HG02943 (cell line): ENCODE data around the gene HIGD1B.
"Not testable (repeated sequence)": the region's sequence is repeated elsewhere in the genome, so short reads cannot be mapped to it uniquely, and the experiment has no call there.

Source experiments
- ATAC-seq: cut with Tn5 transposase; IDR thresholded peaks from one replicate; pipeline ENCODE4 v1.9.1; 2021; ENCODE audit warnings: mild to moderate bottlenecking, low read depth, moderate library complexity; ENCODE audit not compliant: unreplicated experiment

The HIGD1B gene

GRCh38 chr17:44847586-44847985, at the start of gene HIGD1B:
Gene HIGD1B, plus strand, starts transcription at chr17:44847883. Its CDS starts 270 bp downstream, at chr17:44848153.
- ATAC-seq, result no peak

- no peak for ATAC-seq
Observed at GRCh38 chr17:44798356-44798755, 49.3 kb upstream of the HIGD1B start.

GRCh38 chr17:44801880-44802279, 45.8 kb upstream of the HIGD1B start:
- no peak for ATAC-seq

GRCh38 chr17:44804302-44805089, 43.2 kb upstream of the HIGD1B start:
- no peak for ATAC-seq

DNA sequence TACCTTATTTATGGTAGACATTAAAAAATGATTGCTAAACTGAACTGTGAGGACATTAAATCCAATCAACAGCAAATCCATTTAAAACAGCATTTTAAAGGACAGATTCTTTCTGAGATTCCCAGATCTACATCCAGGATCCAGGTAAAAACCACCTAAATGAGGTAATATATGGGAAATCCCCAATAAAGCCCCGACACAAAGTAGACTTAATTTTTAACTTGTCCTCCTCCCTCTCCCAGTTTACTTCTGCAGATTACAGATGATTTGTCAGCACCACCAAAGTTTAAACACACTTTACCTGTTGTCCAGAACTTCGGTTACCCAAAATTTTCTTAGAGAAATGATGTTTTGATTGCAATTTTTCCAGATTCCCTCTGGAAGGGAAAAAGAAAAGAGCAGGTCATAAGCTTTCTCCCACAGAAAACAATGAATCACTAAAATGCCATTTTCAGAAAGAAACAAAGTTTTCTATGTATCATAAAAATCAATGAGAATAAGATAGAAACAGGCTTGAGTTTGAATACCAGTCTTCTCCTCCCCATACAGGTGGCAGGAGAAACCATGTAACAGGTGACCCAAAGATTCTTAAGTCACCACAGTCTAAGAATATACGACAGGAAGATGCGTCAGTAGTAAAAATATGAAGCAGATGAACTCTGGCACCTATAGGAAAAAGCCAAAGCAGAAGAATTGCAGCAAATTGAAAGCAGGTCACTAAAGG, 40.4 kb upstream of the HIGD1B start:
- no peak for ATAC-seq

DNA sequence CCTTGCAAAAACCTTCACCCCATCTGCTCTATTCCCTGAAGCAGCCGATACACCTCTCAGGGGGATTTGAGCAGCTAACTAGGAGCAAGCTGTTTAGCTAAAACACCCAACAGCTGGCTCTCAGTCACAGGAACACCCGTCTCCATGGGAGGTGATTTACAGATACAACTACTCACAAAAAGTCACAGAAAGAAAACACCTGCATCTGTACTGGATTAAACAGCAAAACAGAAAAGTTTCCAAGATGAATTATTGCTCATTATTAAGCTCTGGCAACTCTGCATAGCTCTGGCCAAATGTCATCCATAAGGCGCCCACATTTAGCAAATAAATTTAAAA, 39.9 kb upstream of the HIGD1B start:
- no peak for ATAC-seq

- ATAC-seq, result no peak
Observed at GRCh38 chr17:44808156-44808555, 39.5 kb upstream of the HIGD1B start.

DNA sequence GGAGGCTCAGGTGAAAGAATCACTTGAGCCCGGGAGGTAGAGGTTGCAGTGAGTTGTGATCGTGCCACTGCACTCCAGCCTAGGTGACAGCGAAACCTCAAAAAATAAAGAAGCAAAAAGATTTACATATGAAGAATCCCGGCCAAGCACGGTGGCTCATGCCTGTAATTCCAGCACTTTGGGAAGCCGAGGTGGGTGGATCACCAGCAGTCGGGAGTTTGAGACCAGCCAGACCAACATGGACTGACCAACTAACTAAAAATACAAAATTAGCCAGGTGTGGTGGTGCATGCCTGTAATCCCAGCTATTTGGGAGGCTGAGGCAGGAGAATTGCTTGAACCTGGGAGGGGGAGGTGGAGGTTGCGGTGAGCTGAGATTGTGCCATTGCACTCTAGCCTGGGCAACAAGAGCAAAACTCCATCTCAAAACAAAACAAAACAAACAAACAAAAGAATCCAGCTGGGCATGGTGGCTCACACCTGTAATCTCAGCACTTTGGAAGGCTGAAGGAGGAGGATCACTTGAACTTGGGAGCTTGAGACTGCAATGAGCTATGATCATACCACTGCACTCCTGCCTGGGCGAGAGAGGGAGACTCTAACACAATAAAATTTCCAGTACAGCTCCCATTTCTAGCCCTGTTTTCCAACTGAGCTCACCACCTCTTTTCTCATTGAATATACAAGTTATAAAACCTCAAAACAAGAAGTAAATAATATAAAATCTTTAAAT, 38.9 kb upstream of the HIGD1B start:
- not testable (repeated sequence) for ATAC-seq

GRCh38 chr17:44812263-44812662, 35.4 kb upstream of the HIGD1B start:
- ATAC-seq, result no peak

GRCh38 chr17:44818508-44818907, 29.2 kb upstream of the HIGD1B start:
- ATAC-seq, result not testable (repeated sequence)

- no peak for ATAC-seq
Observed at GRCh38 chr17:44820631-44821212, 27.0 kb upstream of the HIGD1B start.

GRCh38 chr17:44825236-44825635, 22.4 kb upstream of the HIGD1B start:
- ATAC-seq, result not testable (repeated sequence)

DNA sequence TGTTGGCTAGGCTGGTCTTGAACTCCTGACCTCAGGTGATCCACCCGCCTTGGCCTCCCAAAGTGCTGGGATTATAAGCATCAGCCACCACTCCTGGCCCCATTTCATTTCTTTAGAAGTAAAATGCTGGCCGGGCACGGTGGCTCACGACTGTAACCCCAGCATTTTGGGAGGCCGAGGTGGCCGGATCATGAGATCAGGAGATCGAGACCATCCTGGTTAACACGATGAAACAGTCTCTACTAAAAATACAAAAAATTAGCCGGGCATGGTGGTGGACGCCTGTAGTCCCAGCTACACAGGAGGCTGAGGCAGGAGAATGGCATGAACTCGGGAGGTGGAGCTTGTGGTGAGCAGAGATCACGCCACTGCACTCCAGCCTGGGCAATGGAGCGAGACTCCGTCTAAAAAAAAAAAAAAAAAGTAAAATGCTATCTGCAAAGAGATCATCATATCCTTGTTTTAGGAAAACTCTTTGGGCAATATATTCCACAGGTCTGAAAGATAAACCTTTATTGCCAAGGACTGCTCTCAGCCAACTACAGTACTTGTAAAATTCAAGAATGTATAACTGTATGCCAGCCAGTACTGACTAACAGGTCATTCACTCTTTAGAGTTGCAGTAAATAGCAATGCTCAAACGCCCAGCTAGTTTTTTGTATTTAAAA, 21.4 kb upstream of the HIGD1B start:
- no peak for ATAC-seq

DNA sequence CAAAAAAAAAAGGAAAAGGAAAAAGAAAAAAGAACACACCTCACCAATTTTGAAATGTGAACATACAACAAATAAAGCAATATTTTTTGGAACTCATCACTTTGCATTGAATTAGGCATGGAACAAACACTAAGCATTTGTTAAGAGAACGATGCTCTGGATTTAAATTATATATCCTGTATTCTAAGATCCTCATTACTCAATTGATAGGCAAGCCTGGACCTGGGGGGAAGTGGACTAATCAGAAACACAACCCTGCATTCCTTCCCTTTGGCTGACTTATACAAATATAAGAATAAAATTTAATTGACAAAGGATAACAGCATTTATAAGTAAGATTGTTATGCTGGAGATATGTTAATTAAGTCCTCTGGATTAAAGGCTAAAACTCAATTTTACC, 19.8 kb upstream of the HIGD1B start:
- ATAC-seq, result no peak

DNA sequence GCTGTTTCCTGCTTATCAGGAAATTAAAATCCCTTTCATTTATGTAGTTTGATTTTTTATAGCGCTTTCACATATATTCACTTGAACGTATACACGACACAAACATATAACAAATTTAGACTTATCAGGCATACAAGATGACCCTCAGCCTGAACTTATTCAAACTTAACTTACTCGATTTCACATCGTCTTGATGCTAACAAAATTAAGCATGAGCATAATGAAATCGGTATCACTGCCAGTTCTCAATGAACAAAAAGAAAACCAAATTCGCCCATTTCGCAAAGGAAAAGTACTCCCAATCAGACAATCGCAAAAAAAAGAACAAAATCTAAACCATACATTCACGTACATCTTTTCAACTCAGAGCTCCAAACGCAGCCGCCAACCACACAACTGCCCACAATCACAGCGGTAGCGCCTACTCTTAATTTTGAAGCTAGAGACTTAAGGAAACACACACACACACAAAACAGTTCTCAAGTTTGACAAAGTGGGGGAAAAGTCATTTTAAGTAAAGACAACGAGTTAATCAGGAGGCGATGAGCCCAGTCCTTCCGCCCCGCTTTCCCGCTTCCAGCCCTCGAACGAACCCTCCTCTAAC, 18.7 kb upstream of the HIGD1B start:
- ATAC-seq, result no peak

GRCh38 chr17:44829523-44830358, 17.9 kb upstream of the HIGD1B start, which contains the start of gene GJC1:
Gene GJC1, minus strand, starts transcription at chr17:44830287. Its CDS starts 24,470 bp downstream, at chr17:44805817.
- ATAC-seq, result no peak

- no peak for ATAC-seq
Observed at GRCh38 chr17:44830359-44831288, 17.1 kb upstream of the HIGD1B start.

DNA sequence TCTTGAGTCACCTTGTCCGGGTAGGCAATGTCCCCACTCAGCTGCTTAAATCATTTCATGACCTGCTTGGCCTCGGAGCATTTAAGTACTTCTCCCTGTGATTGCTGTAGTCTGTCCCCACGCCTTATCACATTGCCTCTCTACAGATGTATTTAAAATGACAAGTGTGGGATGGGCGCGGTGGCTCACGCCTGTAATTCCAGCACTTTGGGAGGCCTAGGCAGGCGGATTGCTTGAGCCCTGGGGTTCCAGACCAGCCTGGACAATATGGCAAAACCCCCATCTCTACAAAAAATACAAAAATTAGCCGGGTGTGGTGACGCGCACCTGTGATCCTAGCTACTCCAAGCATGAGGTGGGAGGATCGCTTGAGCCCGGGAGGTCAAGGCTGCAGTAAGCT, 16.3 kb upstream of the HIGD1B start:
- no peak for ATAC-seq
